ENCODE data around the gene IREB2. TPM values are rescaled to one million over a fixed set of nuclear protein-coding genes. Genes with fewer than 3 reads are reported as not detected.

IREB2 gene
- total RNA-seq, 1 experiment from 2014 or later, result 84.5 TPM

DNA sequence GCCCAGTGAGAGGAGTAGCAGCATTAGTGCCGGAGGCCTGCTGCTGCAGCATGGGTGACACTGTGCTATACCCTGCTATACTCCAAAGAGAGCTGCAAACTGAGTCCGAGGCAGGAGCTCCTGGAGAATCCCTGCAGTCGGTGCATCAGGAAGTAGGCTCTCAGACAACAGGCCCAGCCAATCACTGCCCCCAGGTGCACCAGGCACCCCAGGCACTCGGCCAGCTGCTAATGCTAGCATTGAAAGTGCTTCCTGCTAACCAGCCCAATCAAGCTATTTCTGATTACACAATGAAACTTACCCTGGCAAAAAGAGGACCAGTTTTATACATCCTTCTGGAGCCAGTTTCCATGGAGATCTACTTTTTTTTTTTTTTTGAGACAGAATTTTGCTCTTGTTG is 45.6 kb upstream of the IREB2 start:
- Mint-ChIP-seq H3K27me3 (ENCODE audit: unreplicated experiment) (peaks cover 44% of the 10 kb centered on the region), H3K4me1 (ENCODE audit: low read depth, unreplicated experiment) (no peaks in the 10 kb centered on the region), H3K9me3 (ENCODE audit: low read depth, unreplicated experiment) (no peaks in the 10 kb centered on the region), H3K36me3 (ENCODE audit: insufficient read depth, unreplicated experiment) (no peaks in the 10 kb centered on the region), H3K27ac (ENCODE audit: unreplicated experiment) (no peak overlapping the region), H3K4me3 (ENCODE audit: low read depth, unreplicated experiment) (no peak overlapping the region)
- no TSS peak for BruUV-seq (replicated peaks)
- TF ChIP-seq, protein P1, sequence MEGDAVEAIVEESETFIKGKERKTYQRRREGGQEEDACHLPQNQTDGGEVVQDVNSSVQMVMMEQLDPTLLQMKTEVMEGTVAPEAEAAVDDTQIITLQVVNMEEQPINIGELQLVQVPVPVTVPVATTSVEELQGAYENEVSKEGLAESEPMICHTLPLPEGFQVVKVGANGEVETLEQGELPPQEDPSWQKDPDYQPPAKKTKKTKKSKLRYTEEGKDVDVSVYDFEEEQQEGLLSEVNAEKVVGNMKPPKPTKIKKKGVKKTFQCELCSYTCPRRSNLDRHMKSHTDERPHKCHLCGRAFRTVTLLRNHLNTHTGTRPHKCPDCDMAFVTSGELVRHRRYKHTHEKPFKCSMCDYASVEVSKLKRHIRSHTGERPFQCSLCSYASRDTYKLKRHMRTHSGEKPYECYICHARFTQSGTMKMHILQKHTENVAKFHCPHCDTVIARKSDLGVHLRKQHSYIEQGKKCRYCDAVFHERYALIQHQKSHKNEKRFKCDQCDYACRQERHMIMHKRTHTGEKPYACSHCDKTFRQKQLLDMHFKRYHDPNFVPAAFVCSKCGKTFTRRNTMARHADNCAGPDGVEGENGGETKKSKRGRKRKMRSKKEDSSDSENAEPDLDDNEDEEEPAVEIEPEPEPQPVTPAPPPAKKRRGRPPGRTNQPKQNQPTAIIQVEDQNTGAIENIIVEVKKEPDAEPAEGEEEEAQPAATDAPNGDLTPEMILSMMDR (IDR thresholded peaks at IDR 0.05; ENCODE audit: unreplicated experiment), result no peak
- CTCF ChIA-PET, result no interaction called here
- DNase-seq, result peak; percentile 26
- intact Hi-C loops (cut with micrococcal nuclease; ENCODE audit: unreplicated experiment), result no loop called here

GRCh38 chr15:78393137-78393536 is 44.9 kb upstream of the IREB2 start:
- TF ChIP-seq, protein P1 (IDR thresholded peaks at IDR 0.05; ENCODE audit: unreplicated experiment), result no peak
- no peaks in the 10 kb centered on the region for H3K4me1 Mint-ChIP-seq (ENCODE audit: low read depth, unreplicated experiment)
- CTCF ChIA-PET, result interaction anchor here (0.7 kb wide), 1 partner anchor 12 kb away, joined by 3 read pairs; no protein-coding TSS in a partner anchor
- no peaks in the 10 kb centered on the region for H3K36me3 Mint-ChIP-seq (ENCODE audit: insufficient read depth, unreplicated experiment)
- peaks cover 37% of the 10 kb centered on the region for H3K27me3 Mint-ChIP-seq (ENCODE audit: unreplicated experiment)
- no peaks in the 10 kb centered on the region for H3K9me3 Mint-ChIP-seq (ENCODE audit: low read depth, unreplicated experiment)
- no TSS peak for BruUV-seq (replicated peaks)
- intact Hi-C loops (cut with micrococcal nuclease; ENCODE audit: unreplicated experiment), result no loop called here
- no peak for DNase-seq
- H3K4me3 Mint-ChIP-seq (ENCODE audit: low read depth, unreplicated experiment), result no peak overlapping the region
- no peak overlapping the region for H3K27ac Mint-ChIP-seq (ENCODE audit: unreplicated experiment)

DNA sequence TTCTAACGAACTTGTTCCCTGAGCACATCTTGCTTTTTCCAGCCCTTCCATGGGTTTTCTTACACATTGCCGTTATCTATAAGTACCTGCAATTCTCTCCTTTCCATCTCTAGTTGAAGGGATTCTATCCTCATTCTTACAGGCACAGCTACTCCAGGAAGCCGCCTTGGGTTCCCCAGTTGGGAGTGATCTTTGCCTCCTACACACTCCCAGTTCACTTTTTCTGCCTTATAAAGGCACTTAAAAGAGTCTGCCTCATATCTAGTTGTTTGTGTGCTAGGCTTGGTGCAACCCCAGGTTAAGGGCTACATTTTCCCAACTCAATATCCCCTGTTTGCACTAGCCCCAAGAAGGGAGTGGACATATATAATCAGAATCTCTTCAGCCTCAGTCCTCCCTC is 44.0 kb upstream of the IREB2 start:
- H3K4me3 Mint-ChIP-seq (ENCODE audit: low read depth, unreplicated experiment), result no peak overlapping the region
- TF ChIP-seq, protein P1 (IDR thresholded peaks at IDR 0.05; ENCODE audit: unreplicated experiment), result no peak
- H3K27me3 Mint-ChIP-seq (ENCODE audit: unreplicated experiment), result peaks cover 36% of the 10 kb centered on the region
- H3K27ac Mint-ChIP-seq (ENCODE audit: unreplicated experiment), result no peak overlapping the region
- intact Hi-C loops (cut with micrococcal nuclease; ENCODE audit: unreplicated experiment), result no loop called here
- DNase-seq, result no peak
- no peaks in the 10 kb centered on the region for H3K36me3 Mint-ChIP-seq (ENCODE audit: insufficient read depth, unreplicated experiment)
- CTCF ChIA-PET, result interaction anchor here (0.7 to 1.4 kb wide), 3 partner anchors 11 to 33 kb away, joined by 3 to 10 read pairs (median 3); no protein-coding TSS in a partner anchor
- BruUV-seq (replicated peaks), result no TSS peak
- H3K9me3 Mint-ChIP-seq (ENCODE audit: low read depth, unreplicated experiment), result no peaks in the 10 kb centered on the region
- H3K4me1 Mint-ChIP-seq (ENCODE audit: low read depth, unreplicated experiment), result no peaks in the 10 kb centered on the region

- TF ChIP-seq, protein P1 (IDR thresholded peaks at IDR 0.05; ENCODE audit: unreplicated experiment), result no peak
- peaks cover 31% of the 10 kb centered on the region for H3K27me3 Mint-ChIP-seq (ENCODE audit: unreplicated experiment)
- no TSS peak for BruUV-seq (replicated peaks)
- H3K27ac Mint-ChIP-seq (ENCODE audit: unreplicated experiment), result no peak overlapping the region
- DNase-seq, result no peak
- H3K9me3 Mint-ChIP-seq (ENCODE audit: low read depth, unreplicated experiment), result no peaks in the 10 kb centered on the region
- no peak overlapping the region for H3K4me3 Mint-ChIP-seq (ENCODE audit: low read depth, unreplicated experiment)
- no peaks in the 10 kb centered on the region for H3K4me1 Mint-ChIP-seq (ENCODE audit: low read depth, unreplicated experiment)
- H3K36me3 Mint-ChIP-seq (ENCODE audit: insufficient read depth, unreplicated experiment), result no peaks in the 10 kb centered on the region
- CTCF ChIA-PET, result interaction anchor here (0.7 kb wide), 1 partner anchor 62 kb away, joined by 3 read pairs; no protein-coding TSS in a partner anchor
- intact Hi-C loops (cut with micrococcal nuclease; ENCODE audit: unreplicated experiment), result no loop called here
Observed at GRCh38 chr15:78394981-78395616, 42.9 kb upstream of the IREB2 start.
